Raji (cell line): Measurements from ENCODE around the gene CRYBB1.

Experiments used
- POLR2A ChIP-seq: IDR thresholded peaks from 2 replicates; pipeline ENCODE4 v1.6.1; 2011; ENCODE audit warnings: low read depth, low read length, control low read depth; ENCODE audit not compliant: insufficient read depth

The CRYBB1 gene

GRCh38 chr22:26648528-26649388 is 30.9 kb upstream of the CRYBB1 start:
- TF ChIP-seq POLR2A, result no peak

- TF ChIP-seq POLR2A, result no peak
Observed at GRCh38 chr22:26648011-26648497, 30.2 kb upstream of the CRYBB1 start.

- TF ChIP-seq POLR2A, result no peak
Observed at GRCh38 chr22:26646158-26646557, 28.3 kb upstream of the CRYBB1 start.

- TF ChIP-seq POLR2A, result no peak
Observed at GRCh38 chr22:26643418-26644100, 25.7 kb upstream of the CRYBB1 start.

- TF ChIP-seq POLR2A, result no peak
Observed at GRCh38 chr22:26642465-26643417, 24.9 kb upstream of the CRYBB1 start.

- TF ChIP-seq POLR2A, result no peak
Observed at GRCh38 chr22:26636296-26636695, 18.5 kb upstream of the CRYBB1 start.

GRCh38 chr22:26635117-26635516 is 17.3 kb upstream of the CRYBB1 start:
- no peak for TF ChIP-seq POLR2A

- TF ChIP-seq POLR2A, result no peak
Observed at GRCh38 chr22:26634189-26634588, 16.4 kb upstream of the CRYBB1 start.

GRCh38 chr22:26632422-26633155 is 14.8 kb upstream of the CRYBB1 start:
- TF ChIP-seq POLR2A, result no peak

GRCh38 chr22:26631282-26631681 is 13.5 kb upstream of the CRYBB1 start:
- no peak for TF ChIP-seq POLR2A

- no peak for TF ChIP-seq POLR2A
Observed at GRCh38 chr22:26629988-26630761, 12.3 kb upstream of the CRYBB1 start.

GRCh38 chr22:26624803-26625202 is 7.0 kb upstream of the CRYBB1 start:
- no peak for TF ChIP-seq POLR2A

GRCh38 chr22:26623984-26624383 is 6.2 kb upstream of the CRYBB1 start:
- no peak for TF ChIP-seq POLR2A

GRCh38 chr22:26621663-26622062 is 3.8 kb upstream of the CRYBB1 start, which contains the start of gene CRYBA4:
Gene CRYBA4, plus strand, starts transcription at chr22:26621963. Its CDS starts 634 bp downstream, at chr22:26622597.
- no peak for TF ChIP-seq POLR2A
